Colonic mucosa (tissue), 4 donors: ENCODE measurements around the gene KRTAP2-3. TPM values are rescaled to one million over a fixed set of nuclear protein-coding genes. Genes with fewer than 3 reads are reported as not detected.

ENCODE experiments used
- DNase-seq: peaks from one replicate; pipeline ENCODE4 v3.0.0-alpha.2; 2020
- H3K27ac ChIP-seq: fragments of 200-600 bp; one replicate; pipeline ENCODE4 v1.8.0; 2021
- H3K27me3 ChIP-seq: fragments of 200-600 bp; one replicate; pipeline ENCODE4 v1.8.0; 2021
- H3K36me3 ChIP-seq: fragments of 200-600 bp; one replicate; pipeline ENCODE4 v1.8.0; 2021
- H3K4me1 ChIP-seq: fragments of 200-600 bp; one replicate; pipeline ENCODE4 v1.8.0; 2021; ENCODE audit warnings: mild to moderate bottlenecking
- H3K4me3 ChIP-seq: fragments of 200-600 bp; one replicate; pipeline ENCODE4 v1.8.0; 2021
- H3K9ac ChIP-seq, 2 donors: one replicate each; pipeline ENCODE4 v1.7.0; 2013; ENCODE audit warnings: control low read depth in 2 of 2, low read depth in 2 of 2, low read length in 2 of 2
- H3K9me3 ChIP-seq: fragments of 200-600 bp; one replicate; pipeline ENCODE4 v1.8.0; 2021
- CTCF ChIP-seq: fragments of 200-600 bp; IDR thresholded peaks from one replicate; pipeline ENCODE4 v1.8.0; 2022; ENCODE audit warnings: antibody characterized with exemption, mild to moderate bottlenecking
- intact Hi-C: fragments of 100-400 bp; cut with DNase I; formaldehyde crosslinking; loops from one replicate; pipeline ENCODE4 v1.14.1; 2022
- total RNA-seq, 2 donors: library from RNA; stranded (reverse); fragmentation: NEBNext Ultra II Directional in 1 of 2; extraction: Animal tissue kit (Norgen Biotek cat#: 25700) in 1 of 2; gene quantifications; one replicate each; pipeline ENCODE4 v1.2.1, GENCODE V29; 2021
- donor health status: healthy.
- donor health status: DM: no; HTN: no; CAD: no.
- donor health status: DM: no; HTN: no; CAD: no.

The KRTAP2-3 gene
- total RNA-seq, 2 donors from 2014 or later, result not detected

GRCh38 chr17:41029633-41030245, 30.2 kb downstream of the KRTAP2-3 start, which contains the start of gene KRTAP1-4:
KRTAP1-4 (minus strand) TSS chr17:41030195; CDS start chr17:41030078, 117 bp downstream.
- Histone ChIP-seq H3K9ac (no peak within 1 kb of the TSS), H3K36me3 (no peaks in the 10 kb centered on the region), H3K27me3 (no peaks in the 10 kb centered on the region), H3K9me3 (no peaks in the 10 kb centered on the region), H3K27ac (no peak within 1 kb of the TSS), H3K4me1 (no peaks in the 10 kb centered on the region), H3K4me3 (no peak within 1 kb of the TSS)
- no peak for DNase-seq
- TF ChIP-seq CTCF, result no peak
- intact Hi-C loops, result no loop called here

GRCh38 chr17:41026715-41027471, 33.0 kb downstream of the KRTAP2-3 start, which contains the start of gene KRTAP1-5:
KRTAP1-5 (minus strand) TSS chr17:41027208; CDS start chr17:41027155, 53 bp downstream.
- Histone ChIP-seq H3K9ac (no peak within 1 kb of the TSS), H3K4me3 (no peak within 1 kb of the TSS), H3K27me3 (no peaks in the 10 kb centered on the region), H3K36me3 (no peaks in the 10 kb centered on the region), H3K27ac (no peak within 1 kb of the TSS), H3K4me1 (no peaks in the 10 kb centered on the region), H3K9me3 (no peaks in the 10 kb centered on the region)
- no peak for DNase-seq
- TF ChIP-seq CTCF, result no peak
- intact Hi-C loops, result no loop called here

- Histone ChIP-seq H3K36me3 (no peaks in the 10 kb centered on the region), H3K4me3 (no peak overlapping the region), H3K4me1 (no peaks in the 10 kb centered on the region), H3K9ac (no peak overlapping the region), H3K27ac (no peak overlapping the region), H3K9me3 (no peaks in the 10 kb centered on the region), H3K27me3 (no peaks in the 10 kb centered on the region)
- TF ChIP-seq CTCF, result no peak
- intact Hi-C loops, result no loop called here
- no peak for DNase-seq
Observed at GRCh38 chr17:41024697-41025096, 35.2 kb downstream of the KRTAP2-3 start.

GRCh38 chr17:41020336-41020735, 39.6 kb downstream of the KRTAP2-3 start:
- Histone ChIP-seq H3K9me3 (no peaks in the 10 kb centered on the region), H3K36me3 (no peaks in the 10 kb centered on the region), H3K4me1 (no peaks in the 10 kb centered on the region), H3K27me3 (no peaks in the 10 kb centered on the region), H3K4me3 (no peak overlapping the region), H3K27ac (no peak overlapping the region), H3K9ac (no peak overlapping the region)
- no peak for TF ChIP-seq CTCF
- DNase-seq, result no peak
- intact Hi-C loops, result no loop called here

- Histone ChIP-seq H3K4me1 (no peaks in the 10 kb centered on the region), H3K27ac (no peak overlapping the region), H3K9me3 (no peaks in the 10 kb centered on the region), H3K9ac (no peak overlapping the region), H3K36me3 (no peaks in the 10 kb centered on the region), H3K4me3 (no peak overlapping the region), H3K27me3 (no peaks in the 10 kb centered on the region)
- intact Hi-C loops, result no loop called here
- no peak for TF ChIP-seq CTCF
- no peak for DNase-seq
Observed at GRCh38 chr17:41019415-41019814, 40.5 kb downstream of the KRTAP2-3 start.
